K562 (cell line): ENCODE data around the gene UBA52.

Experiments used
- EZH2 ChIP-seq: IDR thresholded peaks from 2 replicates; pipeline ENCODE4 v1.6.1; 2012; ENCODE audit warnings: low read depth, mild to moderate bottlenecking, inconsistent platforms, low read length, borderline replicate concordance
- POLR2AphosphoS5 ChIP-seq: IDR thresholded peaks from 2 replicates; pipeline ENCODE4 v1.6.1; 2011; ENCODE audit warnings: mild to moderate bottlenecking, low read depth, low read length, moderate library complexity; ENCODE audit not compliant: control insufficient read depth, insufficient read depth
- TF ChIP-seq, protein P1 (sequence below): sonication (generic); formaldehyde crosslinking; IDR thresholded peaks from 2 replicates; pipeline ENCODE4 v1.9.0; 2022; ENCODE audit warnings: mild to moderate bottlenecking, missing genetic modification reagents
- TF ChIP-seq, protein P2 (sequence below), 3 experiments: IDR thresholded peaks in 2 of 3; conservative IDR thresholded peaks in 1 of 3; 2 replicates each; pipeline ENCODE4 v1.5.1; 2011 to 2012; ENCODE audit warnings: low read length in 3 of 3, mild to moderate bottlenecking in 3 of 3, control low read depth in 2 of 3, improper control_type of control experiment in 1 of 3, inconsistent platforms in 1 of 3, low read depth in 1 of 3, mixed read lengths in 1 of 3, moderate library complexity in 1 of 3; ENCODE audit not compliant: insufficient read depth in 2 of 3

GRCh38 chr19:18606281-18607225 is 34.9 kb downstream of the UBA52 start, which contains the start of gene CRLF1:
- TF ChIP-seq, protein P1, sequence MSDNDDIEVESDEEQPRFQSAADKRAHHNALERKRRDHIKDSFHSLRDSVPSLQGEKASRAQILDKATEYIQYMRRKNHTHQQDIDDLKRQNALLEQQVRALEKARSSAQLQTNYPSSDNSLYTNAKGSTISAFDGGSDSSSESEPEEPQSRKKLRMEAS (CRISPR knock-in tag): no peak
- TF ChIP-seq POLR2AphosphoS5: no peak
- no peak for TF ChIP-seq EZH2
- TF ChIP-seq, protein P2, sequence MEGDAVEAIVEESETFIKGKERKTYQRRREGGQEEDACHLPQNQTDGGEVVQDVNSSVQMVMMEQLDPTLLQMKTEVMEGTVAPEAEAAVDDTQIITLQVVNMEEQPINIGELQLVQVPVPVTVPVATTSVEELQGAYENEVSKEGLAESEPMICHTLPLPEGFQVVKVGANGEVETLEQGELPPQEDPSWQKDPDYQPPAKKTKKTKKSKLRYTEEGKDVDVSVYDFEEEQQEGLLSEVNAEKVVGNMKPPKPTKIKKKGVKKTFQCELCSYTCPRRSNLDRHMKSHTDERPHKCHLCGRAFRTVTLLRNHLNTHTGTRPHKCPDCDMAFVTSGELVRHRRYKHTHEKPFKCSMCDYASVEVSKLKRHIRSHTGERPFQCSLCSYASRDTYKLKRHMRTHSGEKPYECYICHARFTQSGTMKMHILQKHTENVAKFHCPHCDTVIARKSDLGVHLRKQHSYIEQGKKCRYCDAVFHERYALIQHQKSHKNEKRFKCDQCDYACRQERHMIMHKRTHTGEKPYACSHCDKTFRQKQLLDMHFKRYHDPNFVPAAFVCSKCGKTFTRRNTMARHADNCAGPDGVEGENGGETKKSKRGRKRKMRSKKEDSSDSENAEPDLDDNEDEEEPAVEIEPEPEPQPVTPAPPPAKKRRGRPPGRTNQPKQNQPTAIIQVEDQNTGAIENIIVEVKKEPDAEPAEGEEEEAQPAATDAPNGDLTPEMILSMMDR (IDR thresholded peaks at IDR 0.05 in 2 of 3, conservative IDR thresholded peaks at IDR 0.05 in 1 of 3; ENCODE audit: insufficient read depth in 2 of 3, low read depth in 1 of 3, low read length in 3 of 3): no peak
